G401.6 (cell line): ENCODE data around the gene PHRF1.
"Not testable (repeated sequence)": the region's sequence is repeated elsewhere in the genome, so short reads cannot be mapped to it uniquely, and the experiment has no call there.

Experiments used
- FAIRE-seq: peaks from 2 replicates; lab custom pipeline; 2012; peaks lifted over from hg19 to GRCh38; lab: Jason Lieb, UNC

Gene PHRF1

DNA sequence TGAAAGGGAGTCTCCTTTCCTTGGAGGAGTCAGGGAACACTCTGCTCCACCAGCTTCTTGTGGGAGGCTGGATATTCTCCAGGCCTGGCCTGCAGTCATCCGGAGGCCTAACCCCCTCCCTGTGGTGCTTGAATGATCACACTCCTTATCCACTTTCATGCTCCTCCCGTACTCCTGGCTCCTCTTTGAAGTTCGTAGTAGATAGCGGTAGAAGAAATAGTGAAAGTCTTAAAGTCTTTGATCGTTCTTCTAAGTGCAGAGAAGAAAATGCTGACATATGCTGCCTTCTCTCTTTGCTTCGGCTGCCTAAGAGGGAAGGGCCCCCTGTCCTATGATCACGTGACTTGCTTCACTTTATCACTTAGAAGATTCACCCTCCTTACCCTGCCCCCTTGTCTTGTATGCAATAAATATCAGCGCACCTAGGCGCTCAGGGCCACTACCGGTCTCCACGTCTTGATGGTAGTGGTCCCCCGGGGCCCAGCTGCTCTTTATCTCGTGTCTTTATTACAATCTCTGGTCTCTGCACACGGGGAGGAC is 2.2 kb upstream of the PHRF1 start:
- not testable (repeated sequence) for FAIRE-seq

DNA sequence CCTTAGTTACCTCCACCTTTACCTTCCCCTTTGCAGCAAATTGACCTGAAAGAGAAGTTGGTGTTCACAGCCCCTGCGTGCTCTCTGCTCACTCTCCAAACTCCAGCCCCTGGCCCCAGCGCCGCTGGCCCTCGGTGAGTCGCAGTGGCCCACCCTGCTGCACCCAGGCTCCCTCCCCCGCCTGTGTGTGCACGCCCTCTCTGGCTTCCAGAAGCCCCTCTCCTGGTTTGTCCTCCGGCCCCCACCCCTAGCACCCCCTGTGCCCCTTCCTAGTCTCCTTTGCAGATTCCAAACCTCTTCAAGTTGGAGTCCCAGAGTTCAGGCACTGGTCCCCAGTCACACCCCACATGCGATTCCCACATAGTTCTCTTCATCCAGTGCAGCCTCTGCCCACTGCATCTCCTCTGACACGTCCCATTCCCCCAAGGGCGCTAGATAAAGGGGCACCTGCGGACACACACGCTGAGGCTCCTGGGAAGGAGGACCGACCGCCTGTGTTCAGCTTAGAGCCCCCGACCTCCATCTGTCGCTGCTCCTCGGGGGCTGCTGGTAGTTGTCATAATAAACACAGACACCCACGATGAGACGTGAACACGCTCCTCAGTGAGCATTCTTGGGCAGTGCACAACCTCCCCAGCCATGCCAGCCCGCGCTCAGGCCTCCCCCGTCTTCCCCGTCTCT is 1.5 kb upstream of the PHRF1 start:
- FAIRE-seq = no peak

DNA sequence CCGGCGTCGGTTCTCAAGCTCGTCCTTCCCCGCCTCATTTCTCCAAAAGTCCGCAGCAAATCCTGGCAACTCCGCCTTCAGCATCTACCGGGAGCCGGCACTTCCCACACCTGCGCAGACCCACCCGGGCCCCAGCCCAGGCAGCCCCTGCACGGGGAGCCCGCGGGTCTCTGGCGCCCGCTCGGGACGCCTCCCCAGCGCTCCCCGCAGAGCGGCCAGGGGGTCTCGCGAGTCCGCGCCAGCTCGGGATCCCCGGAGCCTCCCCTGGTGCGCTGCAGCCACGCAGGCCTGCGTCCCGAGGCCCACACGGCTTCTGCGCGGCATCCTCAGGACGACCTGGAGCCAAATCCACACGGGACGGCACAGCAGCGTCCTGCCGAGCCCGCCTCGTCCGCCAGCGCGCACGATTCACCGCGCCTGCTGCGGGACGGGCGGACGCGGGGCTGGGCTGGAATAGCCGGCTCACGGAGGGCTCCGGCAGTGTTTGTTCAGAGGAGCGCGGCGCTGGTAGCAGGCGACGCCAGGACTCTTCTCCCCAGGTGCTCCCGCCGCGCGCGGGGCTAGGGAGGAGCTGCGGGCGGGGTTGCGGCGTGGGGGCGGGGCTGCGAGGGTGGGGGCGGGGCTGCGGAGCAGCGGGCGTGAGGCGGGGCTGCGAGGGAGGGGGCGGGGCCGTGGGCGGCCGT is 816 bp upstream of the PHRF1 start:
- FAIRE-seq = no peak

DNA sequence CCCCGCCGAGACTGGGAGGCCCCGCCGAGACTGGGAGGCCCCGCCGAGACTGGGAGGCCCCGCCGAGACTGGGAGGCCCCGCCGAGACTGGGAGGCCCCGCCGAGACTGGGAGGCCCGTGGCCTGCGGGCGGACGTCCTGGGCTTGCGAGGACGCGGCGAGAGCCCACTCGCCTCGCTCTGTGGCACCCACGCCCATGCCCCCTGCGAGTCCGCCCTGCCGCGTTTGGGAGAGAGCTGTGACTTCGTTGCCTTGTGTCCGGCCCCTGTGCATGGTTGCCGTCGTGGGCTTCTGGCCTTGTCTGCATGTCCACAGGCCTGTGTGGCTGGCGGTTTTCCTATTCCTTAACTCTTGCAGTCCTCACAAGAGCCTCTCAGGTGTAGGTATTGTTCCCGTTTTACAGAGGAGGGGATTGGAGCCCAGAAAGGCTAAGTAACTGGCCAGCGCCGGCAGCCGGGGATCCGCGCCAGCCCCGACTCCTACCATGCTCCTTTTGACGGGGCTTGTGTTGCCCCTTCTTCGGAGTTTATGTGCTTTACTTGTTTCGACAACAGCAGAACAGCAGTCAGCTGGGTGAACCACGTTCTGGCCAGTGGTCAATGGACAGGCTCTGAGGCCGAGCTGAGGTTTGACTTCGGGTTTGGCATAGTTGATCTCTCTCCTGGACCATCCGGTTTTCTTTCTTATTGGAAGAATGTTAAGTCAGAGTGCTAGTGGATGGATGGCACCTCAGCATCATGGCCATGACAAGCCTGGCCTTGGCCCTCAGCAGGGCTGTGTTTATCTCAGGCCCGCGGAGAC is 741 bp downstream of the PHRF1 start:
- no peak for FAIRE-seq

DNA sequence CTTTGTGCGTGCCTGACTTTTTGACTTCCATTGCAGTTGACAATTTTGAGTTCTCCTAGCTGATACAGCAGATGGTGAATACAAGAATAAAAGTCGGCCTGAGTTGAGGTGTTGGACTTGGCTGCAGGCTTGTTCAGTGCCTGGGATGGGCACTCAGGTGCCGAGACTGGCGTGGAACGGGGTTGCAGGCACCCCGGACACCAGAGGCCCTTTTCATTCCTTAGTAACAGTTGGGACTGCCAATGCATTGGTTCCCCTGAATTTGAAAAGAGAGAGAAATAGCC is 1.3 kb downstream of the PHRF1 start:
- FAIRE-seq = no peak

DNA sequence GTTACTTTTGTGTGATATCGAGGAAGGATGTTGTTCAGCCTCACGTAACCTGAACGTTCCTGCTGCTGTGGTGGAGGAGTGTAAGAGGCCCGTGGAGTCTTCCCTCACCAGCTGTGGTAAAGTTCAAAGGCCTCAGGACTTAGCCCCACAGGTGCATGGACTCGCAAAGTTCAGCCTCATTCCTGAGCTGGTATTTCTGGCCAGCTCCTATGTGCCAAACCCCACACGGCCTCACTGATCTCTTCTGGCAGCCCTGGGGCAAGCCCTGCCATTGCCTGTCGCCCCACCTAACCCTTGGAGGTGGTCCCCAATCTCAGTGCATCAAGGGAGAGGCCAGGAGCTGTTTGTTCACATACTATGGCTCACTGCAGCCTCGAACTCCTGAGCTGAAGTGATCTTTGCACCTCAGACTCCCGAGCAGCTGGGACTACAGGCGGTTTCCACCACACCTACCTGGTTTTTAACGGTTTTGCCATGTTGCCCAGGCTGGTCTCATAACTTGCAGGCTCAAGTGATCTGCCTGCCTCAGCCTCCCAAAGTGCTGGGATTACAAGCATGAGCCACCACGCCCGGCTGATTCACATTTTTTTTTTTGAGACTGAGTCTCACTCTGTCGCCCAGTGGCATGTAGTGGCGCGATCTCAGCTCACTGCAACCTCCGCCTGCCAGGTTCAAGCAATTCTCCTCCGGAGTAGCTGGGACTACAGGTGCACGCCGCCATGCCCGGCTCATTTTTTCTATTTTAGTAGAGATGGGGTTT is 2.2 kb downstream of the PHRF1 start:
- FAIRE-seq = no peak

DNA sequence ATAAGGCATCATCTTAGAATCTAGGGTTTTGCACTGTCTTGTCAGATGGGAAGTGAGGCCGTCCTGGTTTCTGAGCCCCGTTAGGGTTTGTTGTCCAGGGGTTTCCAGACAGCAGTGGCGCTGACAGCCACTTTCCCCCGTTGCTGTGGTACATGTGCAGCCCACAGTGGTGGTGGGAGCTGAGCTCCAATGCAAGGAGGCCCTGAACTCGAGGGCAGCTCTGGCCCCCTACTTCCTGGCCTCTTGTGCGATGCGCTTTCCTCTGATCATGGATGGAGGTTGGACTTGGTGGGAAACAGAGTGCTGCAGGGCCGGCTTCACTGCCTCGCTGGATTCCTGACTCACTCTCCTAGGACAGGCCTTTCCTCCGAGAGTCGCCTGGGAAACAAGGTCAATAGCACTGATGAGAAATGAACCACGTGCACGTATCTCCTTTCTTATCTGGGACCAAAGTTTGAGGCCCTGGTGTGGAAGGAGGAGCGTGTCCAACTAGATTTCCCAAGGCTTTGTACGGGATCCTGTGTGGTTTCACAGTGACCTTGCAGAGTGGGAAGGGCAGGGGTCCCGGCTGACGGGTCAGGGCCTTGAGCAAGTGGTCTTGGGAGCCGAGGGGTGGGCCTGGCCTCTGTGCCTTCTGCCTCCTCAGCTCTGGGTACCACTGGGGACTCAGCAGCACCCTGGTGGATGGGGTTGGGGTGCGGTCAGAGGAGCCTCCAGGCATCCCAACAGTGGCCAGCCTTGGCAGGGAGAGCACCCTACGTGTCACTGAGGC is 3.7 kb downstream of the PHRF1 start:
- FAIRE-seq = no peak

DNA sequence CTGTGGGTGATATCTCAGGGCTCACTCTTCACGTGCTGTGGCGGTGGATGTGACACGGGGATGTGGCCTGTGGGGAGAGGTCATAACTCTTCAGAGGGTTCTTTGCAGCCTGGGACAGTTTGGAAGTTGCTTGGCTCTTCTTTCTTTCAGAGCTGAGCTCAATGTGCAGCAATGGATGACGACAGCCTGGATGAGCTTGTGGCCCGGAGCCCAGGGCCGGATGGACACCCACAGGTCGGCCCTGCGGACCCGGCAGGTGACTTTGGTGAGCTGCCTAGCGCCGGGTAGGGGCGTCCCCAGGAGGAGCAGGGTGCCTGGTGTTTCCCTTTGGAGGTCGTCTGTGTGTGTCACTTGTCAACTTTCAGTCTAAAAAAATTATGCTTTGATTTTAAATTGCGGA is 5.1 kb downstream of the PHRF1 start:
- FAIRE-seq = no peak

DNA sequence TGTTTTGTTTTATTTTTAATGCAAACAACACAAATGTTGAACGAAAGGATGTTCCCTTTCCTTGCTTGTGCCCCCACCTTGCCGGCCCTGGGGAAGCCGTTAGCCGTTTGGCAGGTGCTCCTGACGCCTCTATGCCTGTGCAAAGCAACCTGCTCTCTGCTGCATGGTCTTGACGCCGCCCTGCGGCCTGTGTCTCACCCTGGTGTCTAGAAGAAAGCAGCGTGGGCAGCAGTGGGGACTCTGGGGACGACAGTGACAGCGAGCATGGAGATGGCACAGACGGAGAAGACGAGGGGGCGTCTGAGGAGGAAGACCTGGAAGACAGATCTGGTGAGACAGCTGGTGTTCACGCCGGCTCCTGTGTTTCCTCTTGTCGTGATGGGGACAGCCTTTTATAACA is 5.5 kb downstream of the PHRF1 start:
- no peak for FAIRE-seq

DNA sequence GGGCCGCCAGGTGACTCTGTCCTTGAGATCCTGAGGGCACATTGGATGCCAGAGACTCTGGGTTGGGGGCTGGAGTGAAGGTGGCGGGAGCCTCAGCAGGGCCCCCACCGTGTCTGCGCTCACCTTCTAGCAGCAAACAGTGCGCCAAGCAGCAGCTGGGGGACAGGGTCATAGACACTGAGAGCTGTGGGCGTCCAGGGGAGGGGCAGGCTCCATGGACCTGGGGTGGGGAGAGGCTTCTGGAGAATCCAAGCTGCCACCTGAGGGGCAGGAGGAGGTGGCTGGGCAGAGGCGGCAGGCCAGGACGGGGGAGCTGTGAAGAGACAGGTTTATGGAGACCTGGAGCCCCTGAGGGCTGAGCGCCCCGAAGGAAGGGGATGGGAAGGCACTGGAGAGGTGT is 8.0 kb downstream of the PHRF1 start:
- no peak for FAIRE-seq

DNA sequence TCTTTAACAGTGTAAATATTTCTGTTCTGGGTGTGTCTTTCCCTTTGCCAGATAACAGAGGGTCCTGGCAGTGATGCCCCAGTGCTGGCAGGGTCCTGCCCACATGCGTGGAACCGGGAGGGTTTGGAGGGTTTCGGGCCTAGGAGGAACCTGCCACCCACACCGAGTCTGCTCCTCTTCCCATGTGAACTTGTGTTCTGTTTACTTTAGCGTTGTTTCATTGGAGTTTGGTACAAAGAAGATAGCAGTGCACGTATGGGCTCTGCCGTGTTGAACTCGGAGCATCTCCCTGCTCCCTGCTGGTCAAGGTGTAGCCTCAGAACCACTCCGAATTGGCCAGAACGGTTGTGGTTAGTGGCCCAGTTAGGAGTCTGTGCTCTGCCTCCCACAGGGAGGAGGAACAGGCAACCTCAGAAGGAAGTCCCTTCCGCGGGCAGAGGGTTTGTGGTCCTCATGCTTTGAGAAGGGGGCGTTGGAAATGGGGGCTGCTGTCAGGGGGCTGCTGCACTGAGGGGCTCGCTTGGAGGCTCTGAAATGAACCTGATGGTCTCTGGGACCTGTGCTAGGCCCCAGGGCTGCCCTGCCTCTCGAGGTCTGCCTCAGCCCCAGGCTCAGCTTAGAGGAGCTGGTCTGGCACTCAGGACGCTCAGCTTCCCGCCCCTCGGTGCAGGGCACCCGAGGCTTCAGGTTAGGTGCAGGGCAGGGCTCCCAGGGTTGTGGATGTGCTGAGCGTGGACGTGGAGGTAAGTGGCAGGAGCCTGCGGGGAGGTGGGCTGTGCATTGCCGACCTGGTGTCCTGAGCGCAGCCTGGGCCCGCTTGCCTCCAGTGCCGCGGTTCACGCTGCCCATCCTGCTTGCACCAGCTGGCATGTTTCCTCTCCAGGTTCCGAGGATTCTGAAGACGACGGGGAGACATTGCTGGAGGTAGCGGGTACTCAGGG is 10.4 kb downstream of the PHRF1 start:
- FAIRE-seq = no peak

DNA sequence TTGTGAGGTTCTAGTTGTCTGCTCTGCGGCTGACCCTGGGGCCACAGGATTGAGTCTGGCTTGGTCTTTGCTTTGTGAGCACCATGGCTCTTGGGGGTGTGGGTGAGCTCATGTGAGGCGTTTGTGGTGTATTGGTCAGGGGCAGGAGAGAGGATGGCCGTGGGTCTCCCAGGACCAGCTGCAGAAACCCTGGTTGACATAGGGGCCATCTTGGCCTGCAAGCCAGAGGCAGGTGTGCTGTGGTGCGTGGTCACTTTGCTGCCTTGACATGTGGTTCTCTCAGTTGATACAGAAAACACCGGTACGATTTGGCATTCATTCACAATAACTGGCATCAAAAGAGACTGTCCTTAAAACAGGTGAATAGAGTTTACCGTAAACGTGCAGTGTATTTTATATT is 11.3 kb downstream of the PHRF1 start:
- FAIRE-seq = no peak

DNA sequence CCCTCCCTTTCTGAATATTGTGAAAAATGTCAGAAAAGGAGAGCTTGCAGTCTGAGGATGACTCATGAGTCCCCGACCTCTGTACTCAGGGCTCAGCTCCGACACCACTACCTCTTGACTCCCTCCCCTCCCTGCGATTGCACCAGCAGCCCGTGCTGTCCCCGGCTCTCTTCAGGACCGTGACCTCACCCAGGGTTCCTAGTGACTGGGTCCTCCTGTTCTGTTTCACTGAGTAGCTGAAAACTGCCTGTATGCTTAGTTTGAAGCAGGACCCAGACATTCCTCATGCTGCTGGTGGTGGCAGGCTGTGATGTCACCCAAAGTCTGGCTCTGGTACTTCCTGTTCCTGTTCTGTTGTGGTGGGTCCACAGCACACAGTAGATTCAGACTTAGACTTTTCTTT is 11.7 kb downstream of the PHRF1 start:
- FAIRE-seq = no peak

DNA sequence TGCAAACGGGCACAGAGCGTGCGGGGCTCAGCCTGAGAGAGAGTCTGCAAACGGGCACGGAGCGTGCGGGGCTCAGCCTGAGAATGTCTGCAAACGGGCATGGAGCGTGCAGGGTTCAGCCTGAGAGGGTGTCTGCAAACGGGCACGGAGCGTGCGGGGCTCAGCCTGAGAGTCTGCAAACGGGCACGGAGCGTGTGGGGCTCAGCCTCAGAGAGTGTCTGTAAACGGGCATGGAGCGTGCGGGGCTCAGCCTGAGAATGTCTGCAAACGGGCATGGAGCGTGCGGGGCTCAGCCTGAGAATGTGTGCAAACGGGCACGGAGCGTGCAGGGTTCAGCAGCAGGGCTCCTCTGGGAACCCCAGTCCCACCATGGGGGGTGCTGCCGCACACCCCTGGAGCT is 13.5 kb downstream of the PHRF1 start:
- no peak for FAIRE-seq

DNA sequence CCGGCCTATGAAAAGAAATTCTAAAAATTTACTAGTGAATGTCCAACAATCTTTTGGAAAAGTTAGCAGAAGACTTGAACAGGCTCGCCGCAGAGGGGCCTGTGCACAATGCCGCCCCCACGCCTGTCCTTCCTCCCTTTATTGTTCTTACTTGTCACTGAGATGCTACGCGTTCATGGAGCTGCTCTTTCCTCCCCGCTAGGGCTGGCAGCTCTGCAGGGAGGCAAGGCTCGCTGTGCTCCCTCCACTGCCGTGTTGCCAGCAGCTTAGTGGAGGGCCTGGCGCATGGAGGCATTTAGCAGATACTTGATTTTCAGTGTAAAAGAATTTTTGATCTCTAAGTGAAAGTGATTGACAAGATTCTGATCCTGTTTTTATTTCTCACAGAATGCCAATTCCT is 14.7 kb downstream of the PHRF1 start:
- FAIRE-seq = no peak

DNA sequence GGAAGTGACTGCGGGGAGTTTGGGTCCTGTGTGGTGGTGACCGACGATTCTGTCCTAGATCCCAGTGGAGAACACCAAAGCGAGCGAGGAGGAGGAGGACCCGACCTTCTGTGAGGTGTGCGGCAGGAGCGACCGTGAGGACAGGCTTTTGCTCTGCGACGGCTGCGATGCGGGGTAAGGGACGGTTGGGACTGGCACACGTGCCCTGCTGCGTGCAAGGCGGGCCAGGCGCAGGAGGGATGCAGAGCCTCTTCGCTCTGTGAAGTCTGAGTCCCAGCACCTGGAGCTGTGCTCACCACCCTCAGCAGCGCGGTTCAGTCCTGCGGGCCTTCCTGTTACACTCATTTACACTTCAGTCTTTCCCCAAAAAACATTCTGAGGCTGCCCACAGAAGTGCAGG is 16.2 kb downstream of the PHRF1 start:
- no peak for FAIRE-seq

DNA sequence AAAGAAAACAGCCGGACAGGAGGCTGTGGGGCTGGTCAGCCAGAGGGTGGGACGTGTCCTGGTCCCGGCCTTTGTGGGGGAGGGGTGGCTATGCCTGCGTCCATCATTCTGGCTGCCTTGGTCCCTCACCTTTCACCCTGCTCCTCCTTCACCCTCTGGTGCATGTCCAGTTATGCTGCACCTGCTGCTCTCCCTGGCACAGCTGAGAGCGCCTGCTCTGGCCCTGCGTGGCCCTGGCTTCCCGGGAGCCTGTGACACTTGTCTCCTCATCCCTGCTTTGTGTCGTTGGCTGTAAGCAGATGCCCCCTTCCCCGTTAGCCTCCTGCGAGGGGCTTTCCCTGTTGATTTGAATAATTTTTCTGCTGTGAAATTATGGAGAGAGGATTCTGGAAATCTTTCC is 16.6 kb downstream of the PHRF1 start:
- no peak for FAIRE-seq

DNA sequence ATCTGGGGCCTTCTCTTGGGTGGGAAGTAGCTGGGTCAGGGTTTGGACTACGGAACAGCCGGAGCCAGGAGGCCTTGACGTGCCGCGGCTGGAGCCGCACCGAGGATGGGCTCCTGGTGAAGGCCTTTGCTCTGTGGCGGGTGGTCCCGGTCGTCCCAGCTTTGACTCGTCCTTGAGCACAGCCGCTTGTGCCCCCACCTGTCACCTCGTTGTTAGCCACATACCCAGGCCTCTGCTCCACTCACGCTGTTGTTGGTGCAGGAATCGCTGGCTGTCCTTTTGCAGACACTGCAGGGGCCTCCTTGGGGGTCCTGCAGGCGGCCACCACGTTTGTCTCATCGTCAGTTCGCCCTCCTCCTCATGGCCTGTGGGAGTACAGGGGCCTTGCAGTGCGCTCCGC is 17.1 kb downstream of the PHRF1 start:
- FAIRE-seq = no peak

DNA sequence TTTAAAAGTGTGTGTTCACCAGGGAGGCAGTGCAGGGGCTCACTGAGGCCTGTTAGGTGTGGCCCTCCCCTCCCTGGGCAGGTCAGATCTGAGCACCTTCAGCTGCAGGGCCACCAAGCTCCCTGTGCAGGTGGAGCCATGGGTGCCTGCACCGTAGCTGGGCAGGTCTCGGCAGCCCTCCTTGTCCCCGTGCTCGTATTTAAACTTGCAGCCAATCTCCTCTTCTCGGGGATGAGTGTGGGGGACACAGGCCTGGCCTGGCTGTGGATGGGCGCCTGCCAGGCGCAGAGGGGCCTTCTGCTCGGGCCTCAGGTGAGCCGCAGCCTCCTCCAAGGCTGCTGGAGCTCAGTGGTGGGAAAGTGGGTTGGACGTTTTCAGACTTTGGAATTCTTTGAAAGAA is 19.1 kb downstream of the PHRF1 start:
- FAIRE-seq = no peak

DNA sequence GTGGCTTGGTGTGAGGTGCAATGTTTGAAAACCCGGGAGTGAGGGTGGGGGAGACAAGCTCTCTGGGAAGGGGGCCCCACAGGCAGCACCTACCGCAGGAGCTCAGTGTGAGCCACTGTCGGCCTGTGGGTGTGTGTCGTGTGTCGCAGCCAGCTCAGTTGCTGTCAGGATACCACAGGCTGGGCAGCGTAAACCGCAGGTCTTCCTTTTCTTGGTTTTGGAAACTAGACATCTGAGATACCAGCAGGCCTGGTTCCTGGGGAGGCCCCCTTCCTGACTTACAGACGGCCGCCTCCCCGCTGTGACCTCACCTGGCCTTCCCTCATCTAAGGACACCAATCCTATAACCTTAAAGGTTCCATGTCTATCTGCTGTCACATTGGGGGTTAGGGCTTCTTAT is 20.1 kb downstream of the PHRF1 start:
- no peak for FAIRE-seq
